ENCODE data around the gene ZNF609. TPM values are rescaled to one million over a fixed set of nuclear protein-coding genes. Genes with fewer than 3 reads are reported as not detected.
"Not testable (repeated sequence)": the region's sequence is repeated elsewhere in the genome, so short reads cannot be mapped to it uniquely, and the experiment has no call there.

ZNF609 gene
- total RNA-seq, 5 donors from 2014 or later (not counting 1 experiment from before 2014, with no cell fraction given) = 52.7 to 81.8 (median 59.3) TPM

DNA sequence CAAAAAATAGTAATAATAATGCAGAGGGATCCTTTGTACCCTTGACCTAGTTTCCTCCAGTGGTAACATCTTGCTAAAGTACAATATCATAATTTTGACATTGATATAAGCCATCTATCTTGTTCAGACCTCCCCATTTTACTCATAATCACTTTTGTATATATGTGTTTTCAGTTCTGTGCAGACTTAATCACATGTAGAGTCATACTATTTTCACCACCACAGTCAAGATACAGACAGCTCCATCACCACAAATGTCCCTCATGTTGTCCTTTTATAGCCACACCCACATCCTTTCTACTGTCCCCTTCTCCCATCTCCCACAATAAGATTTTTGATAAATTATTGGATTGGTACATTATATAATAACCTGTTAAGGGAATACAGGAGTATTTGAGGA lies 25.4 kb downstream of the ZNF609 start:
- Histone ChIP-seq H3K4me1 (ENCODE audit: control insufficient read depth in 1 of 2, extremely low read depth in 1 of 2, insufficient read depth in 2 of 2, low read length in 2 of 2) (peaks cover 0 to 2% of the 10 kb centered on the region in 2 experiments), H3K4me3 (ENCODE audit: control insufficient read depth in 1 of 2, extremely low read depth in 1 of 2, low read length in 1 of 2) (no peak overlapping the region), H3K27me3 (replicated peaks in 1 of 2; ENCODE audit: control insufficient read depth in 2 of 2, extremely low read depth in 1 of 2, insufficient read depth in 2 of 2, low read length in 1 of 2) (no peaks in the 10 kb centered on the region), H3K9me3 (no peaks in the 10 kb centered on the region), H3K27ac (ENCODE audit: low read length) (no peak overlapping the region), H3K36me3 (ENCODE audit: control insufficient read depth in 2 of 2, extremely low read depth in 1 of 2, insufficient read depth in 1 of 2, low read length in 1 of 2) (no peaks in the 10 kb centered on the region)
- H3K36me3 Mint-ChIP-seq = peaks cover 23% of the 10 kb centered on the region
- H3K4me1 Mint-ChIP-seq = peaks cover 27 to 38% (median 35%) of the 10 kb centered on the region in 3 donors
- no peak overlapping the region for H3K4me3 Mint-ChIP-seq
- ChIA-PET POLR2A (no interaction called here), CTCF (no interaction called here)
- DNase-seq (no peak), ATAC-seq (replicated peaks in 1 of 4) (no peak)
- peak overlapping the region; percentile 3 to 22 for H3K27ac Mint-ChIP-seq
- H3K27me3 Mint-ChIP-seq = no peaks in the 10 kb centered on the region
- no peaks in the 10 kb centered on the region for H3K9me3 Mint-ChIP-seq

GRCh38 chr15:64490598-64491259 lies 30.4 kb downstream of the ZNF609 start:
- Mint-ChIP-seq H3K27ac (peak overlapping the region; percentile 52 to 71), H3K9me3 (no peaks in the 10 kb centered on the region), H3K4me1 (peaks cover 52 to 64% (median 59%) of the 10 kb centered on the region in 3 donors), H3K36me3 (peaks cover 19% of the 10 kb centered on the region), H3K4me3 (peak overlapping the region in 1 of 3 donors; percentile 17), H3K27me3 (no peaks in the 10 kb centered on the region)
- ATAC-seq (replicated peaks in 1 of 4) = no peak
- Histone ChIP-seq H3K36me3 (ENCODE audit: control insufficient read depth in 2 of 2, extremely low read depth in 1 of 2, insufficient read depth in 1 of 2, low read length in 1 of 2) (no peaks in the 10 kb centered on the region), H3K27ac (ENCODE audit: low read length) (no peak overlapping the region), H3K9me3 (no peaks in the 10 kb centered on the region), H3K27me3 (replicated peaks in 1 of 2; ENCODE audit: control insufficient read depth in 2 of 2, extremely low read depth in 1 of 2, insufficient read depth in 2 of 2, low read length in 1 of 2) (no peaks in the 10 kb centered on the region), H3K4me3 (ENCODE audit: control insufficient read depth in 1 of 2, extremely low read depth in 1 of 2, low read length in 1 of 2) (no peak overlapping the region), H3K4me1 (ENCODE audit: control insufficient read depth in 1 of 2, extremely low read depth in 1 of 2, insufficient read depth in 2 of 2, low read length in 2 of 2) (peaks cover 4 to 10% of the 10 kb centered on the region in 2 experiments)
- ChIA-PET POLR2A (interaction anchor here in 1 of 2 donors (0.6 kb wide), 1 partner anchor 90 kb away, joined by 5 read pairs; no protein-coding TSS in a partner anchor), CTCF (interaction anchor here in 1 of 2 donors (0.6 kb wide), 1 partner anchor 638 kb away, joined by 3 read pairs; no protein-coding TSS in a partner anchor)
- DNase-seq = no peak

DNA sequence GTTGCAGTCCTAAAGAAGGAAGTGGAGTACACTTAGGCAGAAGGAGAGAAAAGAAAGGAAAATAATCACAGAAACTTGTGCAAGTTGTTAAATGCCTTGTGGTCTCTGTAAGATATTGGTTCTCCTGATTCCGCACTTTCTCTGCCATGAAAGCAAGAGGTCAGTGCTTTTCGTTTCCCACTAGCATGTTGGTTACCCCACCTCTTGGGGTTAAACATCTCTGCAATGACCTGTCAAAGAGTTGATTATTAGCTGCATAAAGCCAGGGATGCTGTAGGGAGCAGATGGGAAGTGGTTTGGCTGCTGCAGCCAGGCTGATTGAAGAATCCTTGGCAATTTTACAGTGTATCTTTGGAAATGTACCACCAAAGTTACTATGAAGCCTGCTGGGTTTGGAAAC lies 33.3 kb downstream of the ZNF609 start:
- WGBS (ENCODE audit: insufficient coverage) = 100% methylated on average over 2 of the region's 2 CpGs
- Histone ChIP-seq H3K27me3 (replicated peaks in 1 of 2; ENCODE audit: control insufficient read depth in 2 of 2, extremely low read depth in 1 of 2, insufficient read depth in 2 of 2, low read length in 1 of 2) (no peaks in the 10 kb centered on the region), H3K4me1 (ENCODE audit: control insufficient read depth in 1 of 2, extremely low read depth in 1 of 2, insufficient read depth in 2 of 2, low read length in 2 of 2) (peaks cover 4 to 8% of the 10 kb centered on the region in 2 experiments), H3K36me3 (ENCODE audit: control insufficient read depth in 2 of 2, extremely low read depth in 1 of 2, insufficient read depth in 1 of 2, low read length in 1 of 2) (peaks cover 0 to 3% of the 10 kb centered on the region in 2 donors), H3K9me3 (no peaks in the 10 kb centered on the region), H3K4me3 (ENCODE audit: control insufficient read depth in 1 of 2, extremely low read depth in 1 of 2, low read length in 1 of 2) (no peak overlapping the region), H3K27ac (ENCODE audit: low read length) (no peak overlapping the region)
- POLR2A ChIA-PET = no interaction called here
- CTCF ChIA-PET = interaction anchor here in 1 of 2 donors (1.8 kb wide), 1 partner anchor 14 kb away, joined by 4 read pairs; no protein-coding TSS in a partner anchor
- no peak for DNase-seq
- Mint-ChIP-seq H3K36me3 (peaks cover 15% of the 10 kb centered on the region), H3K27me3 (no peaks in the 10 kb centered on the region), H3K27ac (peak overlapping the region; percentile 7 to 34), H3K9me3 (no peaks in the 10 kb centered on the region), H3K4me1 (peaks cover 70 to 73% (median 72%) of the 10 kb centered on the region in 3 donors), H3K4me3 (no peak overlapping the region)
- ATAC-seq (replicated peaks in 1 of 4) = no peak

DNA sequence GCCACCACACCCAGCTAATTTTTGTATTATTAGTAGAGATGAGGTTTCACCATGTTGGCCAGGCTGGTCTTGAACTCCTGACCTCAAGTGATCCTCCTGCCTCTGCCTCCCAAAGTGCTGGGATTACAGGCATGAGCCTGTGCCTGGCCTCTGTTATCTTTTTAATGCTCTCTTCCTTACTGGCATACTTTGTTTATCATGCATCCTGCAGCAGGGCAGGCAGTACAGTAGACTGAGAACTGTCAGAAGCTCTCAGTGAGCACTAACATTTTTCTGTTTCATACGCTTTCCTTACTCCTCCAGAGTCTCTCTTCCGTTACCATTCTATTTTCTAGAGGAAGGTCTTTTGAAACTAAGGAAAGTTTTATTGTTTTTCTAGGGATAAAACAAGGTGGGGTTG lies 35.6 kb downstream of the ZNF609 start:
- peaks cover 7 to 23% of the 10 kb centered on the region in 2 experiments for H3K4me1 ChIP-seq (ENCODE audit: control insufficient read depth in 1 of 2, extremely low read depth in 1 of 2, insufficient read depth in 2 of 2, low read length in 2 of 2)
- Mint-ChIP-seq H3K27ac (peak overlapping the region; percentile 45 to 83), H3K36me3 (peaks cover 31% of the 10 kb centered on the region), H3K4me1 (peaks cover 85 to 88% (median 86%) of the 10 kb centered on the region in 3 donors), H3K4me3 (peak overlapping the region in 1 of 3 donors; percentile 43)
- CTCF ChIA-PET; H3K9me3 Mint-ChIP-seq; DNase-seq; H3K9me3 ChIP-seq; H3K27ac ChIP-seq (ENCODE audit: low read length); H3K27me3 Mint-ChIP-seq; H3K4me3 ChIP-seq (ENCODE audit: control insufficient read depth in 1 of 2, extremely low read depth in 1 of 2, low read length in 1 of 2); H3K27me3 ChIP-seq (replicated peaks in 1 of 2; ENCODE audit: control insufficient read depth in 2 of 2, extremely low read depth in 1 of 2, insufficient read depth in 2 of 2, low read length in 1 of 2): not testable (repeated sequence)
- H3K36me3 ChIP-seq (ENCODE audit: control insufficient read depth in 2 of 2, extremely low read depth in 1 of 2, insufficient read depth in 1 of 2, low read length in 1 of 2) = peaks cover 4 to 19% of the 10 kb centered on the region in 2 donors
- peak in 1 of 4 experiments; percentile 37 for ATAC-seq (replicated peaks in 1 of 4)
- WGBS (ENCODE audit: insufficient coverage) = no CpG with 5 or more reads among the region's 2 CpGs
- POLR2A ChIA-PET = interaction anchor here in 1 of 2 donors (0.6 kb wide), 1 partner anchor 162 kb away, joined by 3 read pairs; no protein-coding TSS in a partner anchor

DNA sequence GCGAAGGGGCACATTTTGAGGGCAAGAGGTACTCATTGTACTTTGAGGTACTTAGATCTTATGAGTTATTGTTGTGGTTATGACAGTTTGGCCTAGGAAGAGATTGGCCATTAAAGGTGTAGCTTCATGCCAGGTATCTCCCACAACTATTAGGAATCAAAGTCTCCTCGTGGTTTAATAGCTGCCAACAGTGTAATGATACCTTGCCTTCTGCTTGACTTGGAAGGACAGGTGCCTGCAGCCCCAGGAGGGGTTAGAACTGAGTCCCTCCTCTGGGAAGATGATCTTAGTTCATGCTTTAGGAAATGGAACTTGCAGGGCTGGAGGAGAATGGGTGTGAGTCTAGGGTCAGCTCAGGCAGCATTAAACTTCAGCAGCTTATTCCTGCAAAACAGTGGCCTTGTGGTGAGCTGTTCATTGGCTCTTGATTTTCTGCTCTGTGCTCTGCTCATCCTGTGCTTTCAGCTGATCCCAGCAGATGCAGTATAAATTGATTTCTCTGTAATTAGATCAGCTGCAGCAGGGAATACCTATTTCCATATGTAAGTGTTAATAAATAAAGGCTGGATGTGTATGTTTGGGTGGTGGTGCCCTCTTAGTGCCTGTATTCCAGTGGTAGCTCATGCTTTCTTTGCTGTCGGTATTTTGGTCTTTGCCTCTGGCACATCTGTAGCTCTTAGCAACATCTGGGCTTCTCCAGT lies 40.5 kb downstream of the ZNF609 start:
- ATAC-seq (replicated peaks in 1 of 4) = no peak
- H3K27me3 ChIP-seq (replicated peaks in 1 of 2; ENCODE audit: control insufficient read depth in 2 of 2, extremely low read depth in 1 of 2, insufficient read depth in 2 of 2, low read length in 1 of 2) = no peaks in the 10 kb centered on the region
- peaks cover 44 to 50% of the 10 kb centered on the region in 2 experiments for H3K4me1 ChIP-seq (ENCODE audit: control insufficient read depth in 1 of 2, extremely low read depth in 1 of 2, insufficient read depth in 2 of 2, low read length in 2 of 2)
- Mint-ChIP-seq H3K4me3 (peak overlapping the region in 1 of 3 donors; percentile 50), H3K9me3 (no peaks in the 10 kb centered on the region), H3K36me3 (peaks cover 43% of the 10 kb centered on the region), H3K27ac (peak overlapping the region; percentile 83 to 85), H3K27me3 (no peaks in the 10 kb centered on the region), H3K4me1 (peaks cover 91 to 94% (median 93%) of the 10 kb centered on the region in 3 donors)
- no peak for DNase-seq
- peaks cover 4 to 28% of the 10 kb centered on the region in 2 donors for H3K36me3 ChIP-seq (ENCODE audit: control insufficient read depth in 2 of 2, extremely low read depth in 1 of 2, insufficient read depth in 1 of 2, low read length in 1 of 2)
- WGBS (ENCODE audit: insufficient coverage) = 50% methylated on average over 2 of the region's 3 CpGs
- CTCF ChIA-PET = interaction anchor here (0.6 to 0.8 kb wide), 2 partner anchors 206 to 227 kb away, joined by 3 to 6 read pairs; no protein-coding TSS in a partner anchor
- peak overlapping the region; percentile 66 for H3K27ac ChIP-seq (ENCODE audit: low read length)
- no peak overlapping the region for H3K4me3 ChIP-seq (ENCODE audit: control insufficient read depth in 1 of 2, extremely low read depth in 1 of 2, low read length in 1 of 2)
- POLR2A ChIA-PET = interaction anchor here (0.6 kb wide), 3 partner anchors 65 to 114 kb away, joined by 3 to 6 read pairs (median 5); no protein-coding TSS in a partner anchor
- H3K9me3 ChIP-seq = no peaks in the 10 kb centered on the region

DNA sequence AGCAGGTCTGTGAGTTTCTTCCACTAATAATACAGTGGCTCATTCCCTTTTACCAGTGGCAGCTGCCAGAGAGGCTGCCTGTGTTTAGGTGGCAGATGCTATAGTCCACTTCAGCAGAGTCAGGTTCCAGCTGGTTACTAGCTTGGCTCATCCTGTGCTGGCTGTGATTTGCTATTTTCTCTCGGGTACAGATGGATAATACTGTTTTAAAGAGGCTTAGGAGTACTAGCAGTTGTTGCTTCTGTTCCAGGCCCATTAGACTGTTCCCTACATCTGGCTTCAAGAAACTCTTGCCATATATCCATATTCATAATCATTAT lies 41.0 kb downstream of the ZNF609 start:
- Mint-ChIP-seq H3K27ac (peak overlapping the region; percentile 83 to 85), H3K27me3 (no peaks in the 10 kb centered on the region), H3K4me1 (peaks cover 86 to 89% (median 88%) of the 10 kb centered on the region in 3 donors), H3K9me3 (no peaks in the 10 kb centered on the region), H3K36me3 (peaks cover 40% of the 10 kb centered on the region), H3K4me3 (peak overlapping the region in 1 of 3 donors; percentile 50)
- Histone ChIP-seq H3K4me3 (ENCODE audit: control insufficient read depth in 1 of 2, extremely low read depth in 1 of 2, low read length in 1 of 2) (no peak overlapping the region), H3K36me3 (ENCODE audit: control insufficient read depth in 2 of 2, extremely low read depth in 1 of 2, insufficient read depth in 1 of 2, low read length in 1 of 2) (peaks cover 4 to 28% of the 10 kb centered on the region in 2 donors), H3K27me3 (replicated peaks in 1 of 2; ENCODE audit: control insufficient read depth in 2 of 2, extremely low read depth in 1 of 2, insufficient read depth in 2 of 2, low read length in 1 of 2) (no peaks in the 10 kb centered on the region), H3K4me1 (ENCODE audit: control insufficient read depth in 1 of 2, extremely low read depth in 1 of 2, insufficient read depth in 2 of 2, low read length in 2 of 2) (peaks cover 45 to 52% of the 10 kb centered on the region in 2 experiments), H3K9me3 (no peaks in the 10 kb centered on the region), H3K27ac (ENCODE audit: low read length) (peak overlapping the region; percentile 66)
- POLR2A ChIA-PET = interaction anchor here (0.6 kb wide), 3 partner anchors 66 to 114 kb away, joined by 3 to 6 read pairs (median 5); no protein-coding TSS in a partner anchor
- DNase-seq (no peak), ATAC-seq (replicated peaks in 1 of 4) (no peak)
- CTCF ChIA-PET = interaction anchor here in 1 of 2 donors (0.6 kb wide), 1 partner anchor 207 kb away, joined by 6 read pairs; no protein-coding TSS in a partner anchor
- WGBS (ENCODE audit: insufficient coverage) = no CpG with 5 or more reads among the region's 1 CpG
